GM12878 (cell line): ENCODE data around the gene NCKAP5. TPM values are rescaled to one million over a fixed set of nuclear protein-coding genes. Genes with fewer than 3 reads are reported as not detected.

Source experiments
- ATAC-seq: fragments of 200-7000 bp; cut with Tn5 transposase; 3 replicates; pipeline ENCODE4 v1.9.1; 2020; ENCODE audit warnings: mild to moderate bottlenecking, moderate library complexity
- BruUV-seq: library from RNA; stranded (reverse); fragments of 400-500 nt; replicated peaks from 2 replicates; lab custom pipeline; 2021; lab: Mats Ljungman, UMichigan
- CTCF ChIA-PET: fragments of 300-600 bp; sonication (Branson Sonifier 250); formaldehyde crosslinking; extraction: SDS; loops from one replicate; lab custom pipeline; 2021; ENCODE audit warnings: inconsistent platforms; lab: Yijun Ruan, JAX
- POLR2A ChIA-PET: fragments of 350-600 bp; formaldehyde crosslinking; extraction: SDS; loops from one replicate; lab custom pipeline; 2021; ENCODE audit warnings: inconsistent platforms; lab: Charles Lee
- RAD21 ChIA-PET: fragments of 300-600 bp; sonication (Branson Sonifier 250); formaldehyde crosslinking; loops from one replicate; lab custom pipeline; 2023; ENCODE audit warnings: antibody characterized with exemption; ENCODE audit not compliant: unreplicated experiment; lab: Charles Lee
- SMC1A ChIA-PET: fragments of 300-600 bp; sonication (Branson Sonifier 250); formaldehyde crosslinking; loops from one replicate; lab custom pipeline; 2023; ENCODE audit not compliant: unreplicated experiment, uncharacterized antibody; lab: Charles Lee
- DNase-seq: peaks from one replicate; pipeline ENCODE4 v3.0.0-alpha.2; 2011; ENCODE audit warnings: low read depth, low spot score
- FAIRE-seq: peaks from 3 replicates; lab custom pipeline; 2011; peaks lifted over from hg19 to GRCh38; lab: Jason Lieb, UNC
- H2AFZ ChIP-seq: 2 replicates; pipeline ENCODE4 v1.6.0; 2011; ENCODE audit warnings: low read depth, low read length, control low read depth; ENCODE audit not compliant: control insufficient read depth
- H3K27ac ChIP-seq: 2 replicates; pipeline ENCODE4 v1.5.1; 2011; ENCODE audit warnings: control low read depth; ENCODE audit not compliant: control insufficient read depth, insufficient read depth
- H3K27me3 ChIP-seq, 2 experiments: replicated peaks in 1 of 2; 2 replicates each; pipeline versions ENCODE4 v1.6.0 to v1.6.1; 2011; ENCODE audit warnings: low read length in 1 of 2; ENCODE audit not compliant: control insufficient read depth in 2 of 2, insufficient read depth in 2 of 2
- H3K36me3 ChIP-seq, 2 experiments: 2 replicates each; pipeline ENCODE4 v1.5.1; 2011; ENCODE audit warnings: low read length in 1 of 2; ENCODE audit not compliant: control insufficient read depth in 2 of 2, insufficient read depth in 2 of 2
- H3K4me1 ChIP-seq: 2 replicates; pipeline ENCODE4 v1.6.1; 2011; ENCODE audit warnings: mild to moderate bottlenecking, low read length, moderate library complexity, mixed read lengths; ENCODE audit not compliant: control insufficient read depth, insufficient read depth
- H3K4me2 ChIP-seq: 2 replicates; pipeline ENCODE4 v1.6.0; 2011; ENCODE audit warnings: control low read depth; ENCODE audit not compliant: control insufficient read depth, insufficient read depth
- H3K4me3 ChIP-seq: fragments of 200-600 bp; sonication (generic); 2 replicates; pipeline ENCODE4 v1.5.1; 2016
- H3K79me2 ChIP-seq: 2 replicates; pipeline ENCODE4 v1.6.0; 2011; ENCODE audit warnings: low read length; ENCODE audit not compliant: control insufficient read depth, insufficient read depth
- H3K9ac ChIP-seq: 2 replicates; pipeline ENCODE4 v1.8.0; 2011; ENCODE audit warnings: low read length, control low read depth, mixed read lengths; ENCODE audit not compliant: control insufficient read depth, insufficient read depth
- H3K9me3 ChIP-seq: replicated peaks from 3 replicates; pipeline ENCODE4 v1.5.1; 2011; ENCODE audit warnings: mild to moderate bottlenecking, low read length; ENCODE audit not compliant: control insufficient read depth, insufficient read depth
- H4K20me1 ChIP-seq: 2 replicates; pipeline ENCODE4 v1.6.0; 2011; ENCODE audit not compliant: control insufficient read depth, insufficient read depth
- CBFB ChIP-seq: IDR thresholded peaks from 2 replicates; pipeline ENCODE4 v1.6.1; 2016; ENCODE audit warnings: antibody characterized with exemption, low read depth
- CBX3 ChIP-seq: fragments of 200-600 bp; sonication (generic); IDR thresholded peaks from 2 replicates; pipeline ENCODE4 v1.6.1; 2016; ENCODE audit warnings: low read depth, borderline replicate concordance
- RELB ChIP-seq: fragments of 450-650 bp; IDR thresholded peaks from 2 replicates; pipeline ENCODE4 v1.6.1; 2017; ENCODE audit warnings: low read depth, mild to moderate bottlenecking, moderate library complexity
- SPI1 ChIP-seq: IDR thresholded peaks from 2 replicates; pipeline ENCODE4 v1.6.1; 2011; ENCODE audit warnings: low read depth, mild to moderate bottlenecking, low read length, moderate library complexity, borderline replicate concordance; ENCODE audit not compliant: insufficient read depth
- TCF12 ChIP-seq: IDR thresholded peaks from 2 replicates; pipeline ENCODE4 v1.6.1; 2011; ENCODE audit warnings: low read depth, mild to moderate bottlenecking, low read length
- ZBTB33 ChIP-seq: fragments of 450-650 bp; IDR thresholded peaks from 2 replicates; pipeline ENCODE4 v1.6.1; 2017; ENCODE audit warnings: mild to moderate bottlenecking
- ZNF274 ChIP-seq: IDR thresholded peaks from one replicate; pipeline ENCODE4 v1.8.0; 2011; ENCODE audit not compliant: insufficient read length, insufficient read depth
- ZZZ3 ChIP-seq: IDR thresholded peaks from 2 replicates; pipeline ENCODE4 v1.6.1; 2011; ENCODE audit warnings: low read depth; ENCODE audit not compliant: control insufficient read depth, insufficient read length
- WGBS: methylation state at CpG from one replicate; pipeline ENCODE4 v1.1.6; 2016; ENCODE audit warnings: low lambda C conversion rate; ENCODE audit not compliant: insufficient replicate concordance, insufficient coverage; ENCODE audit errors: missing lambda C conversion rate; 5-methylcytosine and 5-hydroxymethylcytosine counted together
- in situ Hi-C: fragments of 300-500 bp; cut with MboI; formaldehyde crosslinking; loops from 9 replicates; pipeline ENCODE4 v1.14.3; 2018; ENCODE audit warnings: mixed read lengths
- intact Hi-C: fragments of 100-400 bp; cut with micrococcal nuclease; formaldehyde crosslinking; loops from one replicate; pipeline ENCODE4 v1.14.2; 2022; ENCODE audit not compliant: unreplicated experiment
- polyA plus RNA-seq, 11 experiments: library from polyadenylated mRNA; depleted of rRNA in 4 of 11; unstranded in 6 of 11; stranded (reverse) in 5 of 11; fragments of >200 nt; fragmentation: Nextera tagmentation in 4 of 11; fragmentation: Illumina TruSeq in 1 of 11; extraction: Ambion mirVana in 4 of 11; extraction: Trizol in 1 of 11; gene quantifications; 1 replicate in 1 of 11; 2 replicates in 10 of 11; pipeline versions ENCODE4 v1.2.1 to v1.2.3, GENCODE V29; 2011 to 2016; ENCODE audit warnings: inconsistent platforms in 2 of 11, missing spikeins in 2 of 11, low read depth in 1 of 11
- total RNA-seq, 4 experiments: library from RNA; depleted of rRNA in 3 of 4; stranded (reverse); fragments of >200 nt in 3 of 4; fragmentation: Illumina TruSeq in 1 of 4; extraction: Trizol in 1 of 4; gene quantifications; 2 replicates each; pipeline versions ENCODE4 v1.2.1 to v1.2.3, GENCODE V29; 2013 to 2021

Gene NCKAP5
- total and polyA plus RNA-seq, 10 of the 15 experiments (the other 5 are each of a cell fraction or from before 2014, with no cell fraction given) = 0.06 to 0.44 (median 0.16) TPM

- in situ Hi-C loops = no loop called here
- H3K27ac ChIP-seq = no peak overlapping the region
- no peaks in the 10 kb centered on the region for H3K79me2 ChIP-seq
- no TSS peak for BruUV-seq
- TF ChIP-seq CBFB (no peak), ZBTB33 (no peak), ZNF274 (no peak), CBX3 (no peak), SPI1 (no peak), RELB (no peak), TCF12 (no peak), ZZZ3 (no peak)
- H3K4me1 ChIP-seq = no peaks in the 10 kb centered on the region
- intact Hi-C loops = no loop called here
- SMC1A ChIA-PET = interaction anchor here (1.1 to 1.5 kb wide), 2 partner anchors 8 to 39 kb away, joined by 3 read pairs; no protein-coding TSS in a partner anchor
- RAD21 ChIA-PET = no interaction called here
- no peak overlapping the region for H3K4me2 ChIP-seq
- H4K20me1 ChIP-seq = no peaks in the 10 kb centered on the region
- no peak overlapping the region for H3K4me3 ChIP-seq
- WGBS = 16% methylated on average over 7 of the region's 7 CpGs
- no peaks in the 10 kb centered on the region for H3K9me3 ChIP-seq
- DNase-seq = no peak
- no peak for FAIRE-seq
- H3K36me3 ChIP-seq = no peaks in the 10 kb centered on the region
- no peak for ATAC-seq
- CTCF ChIA-PET = interaction anchor here (1.3 to 1.4 kb wide), 3 partner anchors 15 to 116 kb away, joined by 3 to 4 read pairs (median 3); no protein-coding TSS in a partner anchor
- H3K9ac ChIP-seq = no peak overlapping the region
- no peaks in the 10 kb centered on the region for H3K27me3 ChIP-seq
- POLR2A ChIA-PET = no interaction called here
- no peak overlapping the region for H2AFZ ChIP-seq
Observed at GRCh38 chr2:133378928-133379549, 189.2 kb downstream of the NCKAP5 start.
